Putamen (tissue), 1 donor: Measurements from ENCODE around the gene C20orf204.

ENCODE experiments used
- DNase-seq: peaks from one replicate; pipeline ENCODE4 v3.0.0-alpha.2; 2016; ENCODE audit warnings: low spot score

C20orf204 gene

GRCh38 chr20:64056889-64057627, 21.1 kb downstream of the C20orf204 start:
- DNase-seq, result no peak

GRCh38 chr20:64057628-64058498, 21.9 kb downstream of the C20orf204 start:
- DNase-seq, result no peak

- DNase-seq, result no peak
Measured at GRCh38 chr20:64058536-64058935, 22.6 kb downstream of the C20orf204 start.

GRCh38 chr20:64062276-64062595, 26.3 kb downstream of the C20orf204 start:
- DNase-seq, result no peak

GRCh38 chr20:64062596-64063388, 26.8 kb downstream of the C20orf204 start, which contains the start of gene TCEA2:
Gene TCEA2, plus strand, starts transcription at chr20:64063198. Its CDS starts 115 bp downstream, at chr20:64063313.
- DNase-seq, result peak; percentile 97

GRCh38 chr20:64063389-64064144, 27.6 kb downstream of the C20orf204 start:
- no peak for DNase-seq

GRCh38 chr20:64064145-64064698, 28.2 kb downstream of the C20orf204 start:
- no peak for DNase-seq

GRCh38 chr20:64065062-64065973, 29.3 kb downstream of the C20orf204 start:
- DNase-seq, result no peak

- DNase-seq, result no peak
Measured at GRCh38 chr20:64065974-64066343, 30.0 kb downstream of the C20orf204 start.

GRCh38 chr20:64067005-64067632, 31.1 kb downstream of the C20orf204 start:
- DNase-seq, result no peak

GRCh38 chr20:64067733-64068307, 31.8 kb downstream of the C20orf204 start:
- no peak for DNase-seq

GRCh38 chr20:64068386-64069208, 32.6 kb downstream of the C20orf204 start:
- DNase-seq, result no peak

- no peak for DNase-seq
Measured at GRCh38 chr20:64069209-64069613, 33.2 kb downstream of the C20orf204 start.

- DNase-seq, result no peak
Measured at GRCh38 chr20:64069614-64070243, 33.7 kb downstream of the C20orf204 start.

- DNase-seq, result no peak
Measured at GRCh38 chr20:64070244-64070993, 34.4 kb downstream of the C20orf204 start.

- DNase-seq, result no peak
Measured at GRCh38 chr20:64071341-64072332, 35.7 kb downstream of the C20orf204 start.
